GM15510 (cell line): Measurements from ENCODE around the gene FAP.

Source experiments
- POLR2A ChIP-seq: IDR thresholded peaks from 3 replicates; pipeline ENCODE4 v1.6.1; 2011; ENCODE audit warnings: borderline replicate concordance; ENCODE audit not compliant: insufficient read length; ENCODE audit errors: extremely low read depth

Gene FAP, protein sequence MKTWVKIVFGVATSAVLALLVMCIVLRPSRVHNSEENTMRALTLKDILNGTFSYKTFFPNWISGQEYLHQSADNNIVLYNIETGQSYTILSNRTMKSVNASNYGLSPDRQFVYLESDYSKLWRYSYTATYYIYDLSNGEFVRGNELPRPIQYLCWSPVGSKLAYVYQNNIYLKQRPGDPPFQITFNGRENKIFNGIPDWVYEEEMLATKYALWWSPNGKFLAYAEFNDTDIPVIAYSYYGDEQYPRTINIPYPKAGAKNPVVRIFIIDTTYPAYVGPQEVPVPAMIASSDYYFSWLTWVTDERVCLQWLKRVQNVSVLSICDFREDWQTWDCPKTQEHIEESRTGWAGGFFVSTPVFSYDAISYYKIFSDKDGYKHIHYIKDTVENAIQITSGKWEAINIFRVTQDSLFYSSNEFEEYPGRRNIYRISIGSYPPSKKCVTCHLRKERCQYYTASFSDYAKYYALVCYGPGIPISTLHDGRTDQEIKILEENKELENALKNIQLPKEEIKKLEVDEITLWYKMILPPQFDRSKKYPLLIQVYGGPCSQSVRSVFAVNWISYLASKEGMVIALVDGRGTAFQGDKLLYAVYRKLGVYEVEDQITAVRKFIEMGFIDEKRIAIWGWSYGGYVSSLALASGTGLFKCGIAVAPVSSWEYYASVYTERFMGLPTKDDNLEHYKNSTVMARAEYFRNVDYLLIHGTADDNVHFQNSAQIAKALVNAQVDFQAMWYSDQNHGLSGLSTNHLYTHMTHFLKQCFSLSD

GRCh38 chr2:162243294-162243693, at the start of gene FAP:
Gene FAP (minus strand): TSS chr2:162243445. CDS start chr2:162243327, 118 bp downstream.
- TF ChIP-seq POLR2A, result no peak

- no peak for TF ChIP-seq POLR2A
Observed at GRCh38 chr2:162291748-162292147, 48.5 kb upstream of the FAP start.

DNA sequence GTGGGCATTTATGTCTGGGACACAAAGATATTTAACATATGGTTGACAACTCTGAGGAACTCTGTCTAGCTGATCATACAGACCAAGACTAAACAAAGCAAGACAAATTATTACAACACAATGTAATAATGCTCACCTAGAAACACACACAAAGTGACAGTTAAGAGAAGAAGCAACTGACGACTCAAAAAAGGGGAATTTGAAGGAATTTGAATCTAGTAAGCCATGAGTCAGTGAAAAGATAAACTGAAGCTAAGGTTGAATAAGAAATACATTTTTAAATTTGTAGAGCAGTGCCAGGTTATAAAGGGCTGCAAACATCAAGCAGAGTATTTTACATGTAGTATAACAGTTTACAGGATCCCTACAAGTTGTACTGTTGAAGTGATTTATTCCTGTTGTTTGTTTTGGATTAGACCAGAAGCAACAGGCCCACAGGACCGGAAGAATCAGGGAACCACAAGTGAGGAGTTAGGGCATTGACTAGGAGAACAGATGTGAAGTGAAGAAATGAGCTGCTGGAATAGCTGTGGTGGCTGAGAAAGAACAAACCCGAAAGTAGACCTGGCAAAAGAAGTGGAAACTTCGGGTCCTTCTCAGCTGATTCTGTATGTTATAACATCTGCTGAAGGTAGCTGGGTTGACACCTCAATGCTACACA, 39.6 kb upstream of the FAP start:
- TF ChIP-seq POLR2A, result no peak

DNA sequence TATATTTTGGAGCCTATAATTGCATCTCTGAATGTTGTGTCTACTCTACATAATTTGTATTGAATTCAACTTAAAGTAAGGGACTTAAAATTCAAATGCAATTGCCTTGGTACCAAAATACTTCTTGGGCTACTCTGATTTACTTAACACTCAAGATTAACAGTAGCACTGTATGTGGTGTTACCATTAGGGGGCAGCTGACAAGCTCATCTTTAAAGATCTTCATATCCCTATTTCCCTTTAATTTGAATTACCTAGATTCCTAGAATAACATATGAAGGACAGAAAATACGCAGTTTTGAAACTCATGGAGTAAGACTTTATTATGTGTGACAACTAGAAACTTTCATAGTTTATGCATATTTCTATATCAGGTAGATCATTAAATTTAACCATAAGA, 37.4 kb upstream of the FAP start:
- TF ChIP-seq POLR2A, result no peak

DNA sequence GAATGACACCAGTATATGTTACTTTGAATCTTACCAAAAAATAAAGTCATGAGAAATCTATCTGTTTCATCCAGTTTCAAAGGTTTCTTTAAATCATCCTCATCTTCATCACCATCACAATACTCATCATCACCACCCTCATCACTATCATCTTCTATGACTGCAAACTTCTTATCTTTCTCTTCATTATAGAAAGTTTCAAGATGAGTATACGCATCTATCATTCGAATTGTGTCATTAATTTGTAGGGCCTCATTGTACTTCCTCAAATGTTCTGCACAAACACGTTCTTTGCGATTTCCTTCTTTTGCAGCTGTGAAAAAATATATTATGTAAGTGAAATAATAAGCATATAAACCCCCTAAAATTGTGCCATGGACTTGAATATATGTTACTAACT, 34.1 kb upstream of the FAP start:
- TF ChIP-seq POLR2A, result no peak

DNA sequence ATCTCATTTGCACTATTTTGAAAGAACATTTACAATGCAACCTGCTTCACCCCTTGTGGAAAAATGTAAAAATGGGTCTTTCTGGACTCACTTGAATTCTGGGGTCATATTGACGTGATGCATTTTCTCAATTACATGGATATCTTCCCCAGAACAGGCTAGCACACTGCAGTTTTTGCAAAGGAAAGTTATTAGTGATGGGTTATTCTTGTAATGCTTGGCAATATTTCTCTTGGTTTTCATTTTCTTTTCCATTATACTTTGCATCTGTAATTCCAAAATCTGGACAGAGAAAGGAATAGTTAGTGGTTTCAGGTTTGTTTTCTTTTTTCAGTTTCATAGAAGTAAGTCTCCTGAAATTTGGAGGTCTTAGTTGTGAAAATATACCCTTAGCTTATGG, 24.8 kb upstream of the FAP start:
- no peak for TF ChIP-seq POLR2A

- no peak for TF ChIP-seq POLR2A
Observed at GRCh38 chr2:162267496-162267895, 24.3 kb upstream of the FAP start.

DNA sequence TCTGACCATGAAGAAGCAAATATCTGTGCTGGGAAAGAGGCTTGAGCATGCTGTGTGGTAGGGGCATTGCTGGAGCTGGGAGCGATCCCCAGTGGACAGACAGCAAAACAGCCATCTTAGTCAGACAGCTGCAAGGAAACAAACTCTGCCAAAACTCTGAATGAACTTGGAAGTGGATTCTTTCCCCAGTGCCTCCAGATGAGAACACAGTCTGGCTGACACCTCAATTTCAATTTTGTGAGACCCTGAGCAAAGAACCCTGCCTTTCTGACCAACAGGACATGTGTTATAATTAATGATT, 23.2 kb upstream of the FAP start:
- no peak for TF ChIP-seq POLR2A

GRCh38 chr2:162265666-162266459, 22.6 kb upstream of the FAP start:
- TF ChIP-seq POLR2A, result no peak

DNA sequence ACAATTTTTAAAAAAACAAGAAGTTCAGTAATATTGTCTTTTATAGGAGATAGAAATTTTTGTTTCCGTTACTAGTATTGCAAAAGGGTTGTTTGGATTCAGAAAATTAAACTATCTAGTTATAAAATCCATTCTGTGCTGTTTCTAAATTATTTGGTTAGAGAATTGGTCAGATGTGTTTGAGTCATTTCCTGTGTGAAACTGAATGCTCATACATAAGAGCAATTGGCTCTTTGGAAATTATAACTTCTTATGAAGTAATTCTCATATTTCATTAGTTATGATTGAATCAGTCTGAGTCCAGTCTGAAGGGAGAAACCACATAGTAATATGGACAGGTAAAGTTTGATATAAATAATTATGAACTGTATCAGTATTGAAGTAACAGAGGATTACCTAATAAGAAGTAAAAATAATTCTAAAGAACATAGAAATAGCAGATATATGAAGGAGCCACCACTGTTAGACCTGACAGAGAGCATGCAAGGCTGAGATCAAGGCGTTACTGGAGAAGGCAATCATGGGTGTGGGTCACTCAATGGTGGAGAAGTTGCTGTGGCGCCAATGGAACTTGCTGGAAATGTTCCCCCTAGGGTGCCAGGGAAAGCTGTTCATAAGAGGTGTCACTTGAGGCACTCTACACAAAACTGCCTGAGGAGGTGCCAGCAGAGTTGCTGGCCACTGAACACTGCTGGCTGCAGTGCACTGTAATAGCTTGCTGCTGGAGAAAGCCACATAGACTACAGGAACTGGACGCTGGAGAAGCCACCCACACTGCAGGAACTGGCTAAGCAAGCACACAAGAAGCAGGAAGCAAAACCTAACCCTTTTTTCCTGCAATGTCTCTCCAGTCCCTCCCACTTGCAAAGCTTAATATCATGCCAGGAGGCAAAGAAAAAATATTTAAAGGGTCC, 18.0 kb upstream of the FAP start:
- no peak for TF ChIP-seq POLR2A

- no peak for TF ChIP-seq POLR2A
Observed at GRCh38 chr2:162258686-162259085, 15.4 kb upstream of the FAP start.

GRCh38 chr2:162258169-162258568, 14.9 kb upstream of the FAP start:
- TF ChIP-seq POLR2A, result no peak

DNA sequence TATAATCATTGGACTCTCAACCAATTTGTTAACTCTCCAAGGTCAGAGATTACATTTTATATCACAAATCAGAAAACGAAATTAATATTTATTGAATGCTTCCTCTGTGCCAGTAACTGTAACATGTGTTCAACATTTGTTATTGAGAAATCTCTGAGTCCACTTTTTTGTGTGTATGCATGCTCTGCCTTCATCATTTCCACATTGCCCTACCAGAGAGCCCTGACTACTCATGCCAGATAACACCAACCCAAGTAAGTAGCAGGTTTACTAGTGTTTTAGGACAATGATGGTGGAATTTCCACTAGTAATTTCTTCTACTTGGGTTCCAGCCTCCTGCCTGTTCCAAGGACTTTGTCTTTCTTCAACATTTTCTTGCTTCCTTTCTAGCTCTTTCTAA, 14.2 kb upstream of the FAP start:
- TF ChIP-seq POLR2A, result no peak

DNA sequence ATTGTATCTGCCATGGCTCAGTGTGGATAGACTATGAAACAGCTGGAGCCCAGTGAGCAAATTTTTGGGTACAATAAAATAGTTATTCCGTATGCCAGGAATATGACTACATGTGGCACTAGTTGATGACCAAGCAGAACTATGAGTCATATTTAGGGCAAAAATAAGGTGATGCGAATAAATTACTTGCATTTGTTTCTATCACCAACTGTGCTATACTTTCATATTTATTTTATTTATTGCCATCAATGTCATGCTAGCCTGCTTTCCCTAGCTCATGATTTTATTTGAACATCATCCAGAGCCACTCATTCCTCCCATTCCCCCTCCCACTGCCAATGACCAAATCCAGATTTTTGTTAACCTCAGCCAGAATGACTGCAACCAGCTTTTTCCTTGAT, 13.3 kb upstream of the FAP start:
- TF ChIP-seq POLR2A, result no peak

DNA sequence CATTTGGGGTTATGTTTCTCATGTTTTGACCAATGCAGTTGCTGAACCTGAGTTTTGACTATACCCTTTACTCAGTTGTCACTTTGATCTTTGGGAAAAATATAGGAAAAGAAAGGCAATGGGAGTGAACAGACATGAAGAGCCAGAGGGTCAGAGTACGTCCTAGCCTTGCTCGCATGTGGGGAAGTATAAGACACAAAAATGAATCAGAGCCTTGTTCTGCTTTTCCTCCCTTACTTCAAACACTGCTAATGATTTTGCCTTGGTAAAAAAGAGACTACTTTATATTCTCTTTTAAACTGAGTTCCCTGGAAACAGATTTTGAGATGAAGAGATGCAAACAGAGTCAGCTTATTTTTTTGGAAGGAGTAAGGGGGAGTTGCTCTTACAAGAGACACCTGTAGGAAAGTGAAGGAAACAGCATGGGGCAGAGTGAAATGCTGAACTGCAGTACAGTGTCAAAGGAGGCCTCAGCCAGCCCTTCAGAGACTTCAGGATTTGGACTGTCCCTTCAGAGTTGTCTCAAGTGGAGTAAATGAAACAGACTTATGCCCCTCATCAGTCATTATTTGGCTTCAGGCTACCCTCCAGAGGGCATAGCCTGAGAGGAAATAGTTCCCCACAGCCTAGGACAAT, 11.1 kb upstream of the FAP start:
- TF ChIP-seq POLR2A, result no peak
